ENCODE data around the gene RNU5B-1.

RNU5B-1 gene

GRCh38 chr15:65328506-65329287, 24.2 kb downstream of the RNU5B-1 start:
- FAIRE-seq: no peak

GRCh38 chr15:65329288-65329983, 25.0 kb downstream of the RNU5B-1 start:
- FAIRE-seq: no peak

DNA sequence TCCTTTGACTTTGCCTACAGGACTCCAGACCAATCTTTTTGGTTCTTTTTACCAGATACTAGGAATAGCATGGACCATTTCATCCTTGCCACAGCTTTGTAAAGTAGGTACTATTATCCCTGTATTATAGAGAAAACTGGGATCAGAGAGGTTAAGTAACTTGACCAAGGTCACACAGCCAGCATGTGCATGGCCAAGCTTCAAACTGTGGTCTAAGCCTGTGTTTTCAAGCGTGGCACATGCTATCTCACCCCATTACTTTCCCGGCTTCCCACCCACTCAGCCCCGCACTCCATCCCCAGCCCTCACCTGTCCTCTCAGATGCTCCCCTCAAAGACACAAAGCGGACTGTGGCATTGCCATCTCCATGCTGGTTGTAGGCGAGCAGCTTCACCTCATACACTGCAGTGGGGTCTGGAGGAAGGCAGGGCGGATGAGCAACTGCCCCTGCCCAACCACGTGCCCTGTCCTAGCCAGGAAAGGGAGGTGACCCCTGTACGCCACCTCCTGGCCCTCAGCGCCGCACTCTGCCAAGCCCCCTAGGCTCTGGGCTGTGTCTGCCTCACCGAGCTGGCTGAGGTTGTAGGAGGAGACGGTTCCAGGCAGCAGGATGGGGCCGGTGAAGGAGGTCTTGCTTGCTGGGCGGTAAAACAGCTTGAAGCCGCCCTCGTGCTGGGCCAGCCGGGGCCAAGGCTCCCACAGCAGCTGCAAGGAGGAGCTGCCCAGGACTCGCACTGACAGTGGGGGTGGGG, 25.7 kb downstream of the RNU5B-1 start:
- FAIRE-seq: no peak

- no peak for FAIRE-seq
Measured at GRCh38 chr15:65330934-65331645, 26.6 kb downstream of the RNU5B-1 start.

DNA sequence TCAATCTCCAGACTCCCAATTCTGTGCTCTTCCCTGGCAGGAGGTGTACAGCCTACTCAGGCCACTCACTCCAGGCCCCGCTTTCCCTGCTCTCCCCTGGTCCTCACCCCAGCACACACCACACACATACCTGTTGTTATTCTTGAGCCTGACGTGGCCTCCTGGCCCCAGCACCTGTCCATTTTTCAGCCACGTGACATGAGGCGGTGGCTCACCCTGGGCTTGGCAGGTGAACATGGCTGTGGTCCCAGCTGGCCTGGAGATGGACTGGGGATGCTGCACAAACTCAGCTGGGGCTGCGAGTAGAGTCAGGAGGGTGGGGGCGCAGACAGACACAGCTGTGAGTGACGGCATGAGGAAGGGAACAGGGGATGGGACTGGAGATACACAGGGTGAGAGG, 27.3 kb downstream of the RNU5B-1 start:
- FAIRE-seq: no peak

DNA sequence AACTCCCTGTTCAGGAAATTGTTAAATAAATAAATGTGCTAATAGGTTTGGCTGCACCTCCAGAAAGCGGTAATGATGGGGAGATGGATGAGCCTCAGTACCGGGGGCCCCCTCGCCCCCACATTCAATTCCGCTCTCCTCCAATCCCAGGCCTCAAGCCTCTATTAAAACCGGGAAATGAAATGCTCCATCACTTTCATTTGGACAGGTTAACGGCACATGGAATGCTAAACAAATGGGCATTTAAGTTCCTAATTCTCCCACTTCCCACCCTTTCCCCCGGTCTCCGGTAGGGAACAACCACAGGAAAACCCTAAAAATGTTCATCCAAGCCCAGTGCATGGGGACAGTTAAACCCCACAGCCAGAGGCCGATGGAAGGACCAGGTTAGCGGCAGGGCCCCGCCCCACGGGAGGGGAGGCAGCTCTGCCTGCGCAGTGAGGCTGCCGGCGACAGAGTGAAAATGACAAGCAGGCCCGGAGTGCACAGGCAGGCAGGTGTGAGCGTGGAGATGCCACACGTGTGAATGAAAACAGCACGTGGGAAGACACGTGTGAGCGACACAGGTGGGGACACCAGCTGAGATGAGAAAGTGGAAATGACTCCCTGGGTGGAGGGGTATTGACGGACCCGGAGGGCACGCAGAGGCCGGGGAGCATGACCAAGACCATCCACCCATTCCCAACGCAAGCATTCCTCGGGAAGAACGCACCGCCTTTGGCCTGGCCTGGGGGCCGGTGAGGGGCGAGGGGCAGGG, 28.1 kb downstream of the RNU5B-1 start:
- FAIRE-seq: no peak

DNA sequence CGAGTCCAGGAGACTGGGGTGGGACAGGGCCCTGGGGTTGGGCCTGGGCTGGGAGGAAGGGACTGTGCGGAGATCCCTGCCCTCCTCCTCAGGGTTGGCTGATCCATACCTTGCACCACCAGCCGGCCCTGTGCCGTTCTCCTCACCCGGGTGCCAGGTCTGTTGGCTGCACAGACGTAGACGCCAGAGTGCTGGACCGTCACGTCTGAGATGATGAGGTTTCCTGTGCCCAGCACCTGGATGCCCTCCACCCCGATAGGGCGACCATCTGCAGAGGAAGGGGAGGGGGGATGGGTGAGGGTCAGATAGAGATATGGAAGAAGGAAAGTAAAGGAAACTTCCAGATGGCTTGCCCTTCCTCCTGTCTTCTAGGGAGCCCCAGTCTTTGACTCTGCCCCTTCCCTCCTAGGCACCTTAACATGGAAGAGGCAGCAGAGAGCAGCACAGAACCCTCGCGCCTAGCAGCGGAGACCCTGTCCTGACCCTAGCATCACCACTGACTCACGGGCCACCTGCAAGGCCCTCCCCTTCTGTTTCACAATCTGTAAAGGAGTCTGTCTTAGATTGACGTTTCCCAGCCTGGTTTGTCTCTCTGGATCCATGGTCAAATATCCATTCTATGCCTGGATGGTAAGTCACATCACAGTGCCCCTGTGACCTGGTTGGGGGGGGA, 28.8 kb downstream of the RNU5B-1 start:
- FAIRE-seq: no peak

GRCh38 chr15:65333856-65334255, 29.4 kb downstream of the RNU5B-1 start:
- no peak for FAIRE-seq

DNA sequence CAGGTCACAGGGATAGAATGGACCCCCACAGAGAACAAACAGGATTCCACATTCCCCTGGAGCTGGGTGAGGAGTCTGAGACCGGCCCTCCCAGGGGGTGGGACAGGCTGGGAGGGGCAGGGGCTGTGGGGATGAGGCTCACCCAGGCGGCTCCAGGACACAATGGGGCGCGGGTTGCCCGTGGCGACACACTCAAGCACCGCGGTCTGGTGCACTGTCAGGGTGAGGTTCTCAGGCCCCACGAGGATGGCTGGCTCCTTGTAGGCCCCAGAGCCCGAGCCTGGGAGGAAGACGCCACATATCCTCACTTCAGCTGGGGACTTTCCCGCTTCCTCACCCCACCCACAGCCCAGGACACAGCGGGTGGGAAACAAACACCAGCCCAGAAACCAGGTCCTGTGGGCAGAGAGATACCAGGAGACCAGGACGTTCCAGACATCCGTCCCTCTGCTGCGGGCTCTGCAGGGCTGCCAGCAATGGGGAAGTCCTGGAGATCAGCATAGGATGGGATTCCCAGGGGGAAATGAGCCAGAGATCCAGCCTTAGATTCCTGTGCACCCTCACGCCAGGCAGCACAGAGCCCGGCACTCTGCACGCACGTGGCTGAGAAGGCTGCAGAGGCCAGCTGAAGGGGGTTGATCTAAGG, 30.2 kb downstream of the RNU5B-1 start:
- no peak for FAIRE-seq

- no peak for FAIRE-seq
Measured at GRCh38 chr15:65335278-65336055, 31.0 kb downstream of the RNU5B-1 start.

- no peak for FAIRE-seq
Measured at GRCh38 chr15:65336493-65337435, 32.3 kb downstream of the RNU5B-1 start.

DNA sequence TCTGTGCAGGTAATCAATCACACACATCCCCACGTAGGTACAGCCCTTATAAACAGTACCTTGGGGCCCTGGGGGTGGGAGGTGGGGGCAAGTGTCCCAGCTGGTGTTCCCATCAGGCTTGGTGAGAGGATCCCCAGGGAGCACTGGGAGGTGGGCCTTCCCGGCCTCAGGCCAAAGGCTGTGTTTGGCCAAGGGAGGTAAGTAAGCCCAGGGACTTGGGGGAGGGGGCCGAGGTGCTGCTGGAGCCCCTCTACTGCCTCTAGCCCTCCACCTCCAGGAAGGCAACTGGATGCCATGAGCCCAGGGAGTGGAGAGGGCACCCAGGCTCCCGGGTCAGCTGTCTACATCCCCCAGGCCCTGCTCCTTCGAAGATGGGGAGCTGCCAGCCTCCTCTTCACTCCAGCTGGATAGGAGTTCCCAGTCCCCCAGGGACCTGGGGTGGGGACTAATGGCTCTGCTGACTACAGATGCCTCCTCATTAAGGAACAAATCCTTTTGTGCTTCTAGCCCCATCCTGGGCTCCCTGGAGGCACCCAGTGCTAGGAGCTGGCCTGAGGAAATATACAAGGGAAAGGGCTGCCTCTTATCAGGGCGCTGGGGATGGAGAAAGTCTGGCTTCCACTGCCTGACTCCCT, 33.1 kb downstream of the RNU5B-1 start:
- FAIRE-seq: no peak

DNA sequence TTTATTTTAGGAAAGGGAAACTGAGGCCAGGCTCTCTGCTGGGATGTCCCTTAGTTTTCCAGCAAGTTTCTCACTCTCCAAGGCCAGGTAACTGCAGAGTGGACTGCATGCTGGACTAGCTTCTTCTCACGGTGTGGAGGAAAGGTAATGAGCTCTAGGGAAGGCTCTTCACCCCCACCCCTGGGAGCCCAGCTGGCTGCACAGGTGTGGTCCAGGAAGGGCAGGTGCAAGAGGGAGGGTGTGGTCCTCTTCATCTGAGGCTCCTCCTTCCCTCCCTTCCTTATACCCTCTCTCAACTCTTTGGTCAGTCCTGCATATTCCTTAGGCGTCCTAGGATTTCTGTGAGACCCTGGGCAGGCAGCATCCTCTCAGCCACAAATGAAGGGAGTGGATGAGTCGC, 33.9 kb downstream of the RNU5B-1 start:
- FAIRE-seq: no peak

DNA sequence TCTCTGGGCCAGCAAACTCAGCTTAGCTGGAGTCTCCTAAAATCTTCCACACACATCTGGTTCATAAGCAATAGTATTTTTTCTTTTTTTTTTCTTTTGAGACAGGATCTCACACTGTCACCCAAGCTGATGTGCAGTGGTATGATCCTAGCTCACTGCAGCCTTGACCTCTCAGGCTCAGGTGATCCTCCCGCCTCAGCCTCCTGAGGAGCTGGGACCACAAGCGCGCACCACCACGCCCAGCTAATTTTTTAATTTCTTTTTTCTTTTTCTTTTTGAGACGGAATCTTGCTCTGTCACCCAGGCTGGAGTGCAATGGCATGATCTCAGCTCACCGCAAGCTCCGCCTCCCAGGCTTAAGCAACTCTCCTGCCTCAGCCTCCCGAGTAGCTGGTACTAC, 34.3 kb downstream of the RNU5B-1 start:
- no peak for FAIRE-seq

GRCh38 chr15:65339416-65339815, 34.9 kb downstream of the RNU5B-1 start:
- no peak for FAIRE-seq

DNA sequence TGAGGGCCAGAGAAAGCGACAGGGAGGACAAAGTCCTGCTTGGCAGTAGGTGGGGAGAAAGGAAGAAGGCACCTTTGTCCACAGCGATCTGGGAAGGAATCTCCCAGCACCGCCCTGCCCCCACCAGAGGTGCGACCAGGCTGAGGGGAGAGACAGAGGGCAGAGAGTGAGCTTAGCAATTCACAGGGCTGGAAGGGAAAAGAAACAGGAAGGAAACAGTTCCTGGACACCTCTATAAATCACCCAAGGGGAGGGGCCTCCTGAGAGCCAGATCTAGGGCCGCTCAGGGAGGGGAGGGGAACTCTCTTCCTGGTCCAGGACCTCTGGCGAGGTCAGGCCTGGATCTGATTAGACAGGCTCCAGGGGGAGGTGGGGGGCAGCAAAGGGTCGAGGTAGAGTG, 35.4 kb downstream of the RNU5B-1 start:
- no peak for FAIRE-seq

DNA sequence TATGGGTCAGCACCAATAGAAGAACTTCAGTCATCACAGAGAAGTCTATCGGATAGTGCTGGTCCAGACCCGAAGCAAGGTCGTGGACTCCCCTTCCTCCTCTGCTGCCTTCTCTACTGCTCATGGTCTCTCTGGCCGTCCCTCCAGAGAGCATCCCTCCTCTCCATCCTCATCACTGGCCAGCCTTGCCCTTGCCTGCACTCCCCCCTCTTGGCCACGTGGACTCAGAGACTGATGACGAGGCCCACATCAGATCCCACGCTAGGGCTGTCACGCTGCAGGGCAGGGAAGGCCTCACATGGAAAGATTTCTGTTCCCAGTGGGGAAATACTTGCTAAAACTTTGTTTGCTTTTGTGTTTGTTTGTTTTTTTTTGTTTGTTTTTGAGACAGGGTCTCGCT, 38.0 kb downstream of the RNU5B-1 start:
- FAIRE-seq: no peak

DNA sequence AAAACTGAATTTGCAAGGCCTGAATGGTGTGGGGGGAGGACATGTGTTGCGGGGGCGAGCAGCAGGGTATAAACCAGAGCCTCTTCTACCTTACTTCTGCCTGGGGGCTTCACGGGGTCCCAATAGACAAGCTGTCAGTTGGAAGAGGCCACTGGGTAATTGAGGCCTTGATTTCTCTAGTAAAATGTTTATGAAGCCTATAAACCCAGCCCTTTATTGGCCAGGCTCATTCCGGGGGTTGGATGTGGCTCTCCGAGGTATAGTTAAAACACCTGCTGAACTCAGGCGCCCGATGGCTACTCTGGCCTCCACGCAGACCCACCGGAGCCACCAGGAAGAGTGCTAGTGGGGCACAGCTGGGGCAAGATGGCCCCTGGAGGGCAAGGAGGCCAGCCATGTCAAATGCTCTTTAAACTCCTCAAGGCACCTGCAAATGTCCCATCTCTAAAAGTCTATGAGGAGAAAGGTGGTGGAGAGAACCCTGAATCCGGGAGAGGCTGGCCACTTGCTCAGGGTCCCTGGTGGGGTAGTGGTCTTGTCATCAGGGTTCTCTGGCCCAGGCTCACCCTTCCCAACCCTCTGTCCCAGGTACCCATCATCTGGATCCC, 39.0 kb downstream of the RNU5B-1 start:
- FAIRE-seq: no peak
